HG02973 (cell line): ENCODE results near the gene DDX28.
A peak's percentile ranks its signal among the peaks of the same experiment; 100 is the strongest.
"Not testable (repeated sequence)": the region's sequence is repeated elsewhere in the genome, so short reads cannot be mapped to it uniquely, and the experiment has no call there.

Source experiments
- ATAC-seq: cut with Tn5 transposase; IDR thresholded peaks from one replicate; pipeline ENCODE4 v1.9.1; 2021; ENCODE audit warnings: moderate library complexity; ENCODE audit not compliant: unreplicated experiment

The DDX28 gene

DNA sequence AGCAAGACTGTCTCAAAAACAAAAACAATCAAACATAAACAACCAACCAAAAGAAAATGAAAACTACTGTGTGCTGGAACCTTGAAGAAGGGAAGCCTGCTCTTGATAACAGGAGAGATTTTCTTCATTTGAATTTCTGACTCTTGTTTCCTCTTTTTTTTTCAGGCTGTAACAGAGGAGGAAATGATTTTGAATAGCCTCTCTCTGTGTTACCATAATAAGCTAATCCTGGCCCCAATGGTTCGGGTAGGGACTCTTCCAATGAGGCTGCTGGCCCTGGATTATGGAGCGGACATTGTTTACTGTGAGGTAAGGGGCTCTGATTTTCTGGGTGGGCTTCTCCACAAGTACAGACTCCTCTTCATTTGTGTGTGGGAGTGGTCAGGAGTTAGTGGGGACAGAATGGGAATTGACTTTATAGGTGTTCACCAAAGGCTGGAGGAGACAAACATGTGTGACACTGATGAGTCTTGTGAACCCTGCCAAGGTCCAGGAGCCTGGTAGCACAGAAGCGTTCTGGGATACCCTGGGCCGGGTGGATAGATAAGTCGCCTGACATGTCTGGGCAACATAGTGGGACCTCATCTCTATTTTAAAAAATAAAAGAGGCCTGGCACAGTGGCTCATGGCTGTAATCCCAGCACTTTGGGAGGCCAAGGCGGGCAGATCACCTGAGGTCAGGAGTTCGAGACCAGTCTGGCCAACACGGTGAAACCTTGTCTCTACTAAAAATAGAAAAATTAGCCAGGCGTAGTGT, 15.0 kb upstream of the DDX28 start:
- ATAC-seq: no peak

- ATAC-seq: no peak
Observed at GRCh38 chr16:68035227-68035626, 12.2 kb upstream of the DDX28 start.

DNA sequence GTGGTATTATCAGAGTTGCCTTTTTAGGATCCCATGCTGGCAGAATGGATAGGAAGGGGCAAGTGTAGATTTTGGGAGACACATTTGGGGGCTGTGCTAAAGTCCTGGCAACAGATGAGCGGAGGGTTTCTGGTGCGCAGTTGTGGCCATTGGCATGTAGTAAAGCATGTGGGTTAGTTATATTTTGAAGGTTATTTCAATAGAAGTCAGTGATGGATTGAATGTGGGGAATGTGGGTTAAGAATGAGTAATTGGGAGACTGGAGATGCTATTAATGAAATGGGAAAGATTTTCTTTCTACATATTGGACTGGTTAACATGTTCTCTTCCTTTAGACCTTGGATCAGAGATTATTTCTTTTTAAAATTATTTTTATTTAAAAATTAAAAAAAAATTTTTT, 10.1 kb upstream of the DDX28 start:
- no peak for ATAC-seq

DNA sequence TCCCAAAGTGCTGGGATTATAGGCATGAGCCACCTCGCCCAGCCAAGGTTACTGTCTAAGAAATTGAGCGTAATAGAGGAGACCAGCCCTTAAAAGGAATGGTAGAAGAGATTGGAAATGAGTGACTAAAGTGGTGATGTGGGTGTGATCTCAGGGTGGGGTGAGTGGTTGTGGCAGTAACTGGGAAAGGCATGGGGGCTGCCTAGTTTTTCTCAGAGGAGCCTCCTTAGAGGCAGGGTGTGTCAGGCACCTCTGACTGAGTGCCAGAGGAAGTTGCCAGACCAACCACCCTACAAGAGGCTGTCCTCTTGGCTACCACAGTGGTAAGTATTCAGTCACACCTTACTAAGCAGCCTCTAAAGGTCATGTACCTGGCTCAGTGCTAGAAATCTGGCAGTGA, 8.9 kb upstream of the DDX28 start:
- no peak for ATAC-seq

GRCh38 chr16:68030108-68030507, 7.1 kb upstream of the DDX28 start:
- not testable (repeated sequence) for ATAC-seq

GRCh38 chr16:68028996-68029395, 6.0 kb upstream of the DDX28 start:
- ATAC-seq: no peak

DNA sequence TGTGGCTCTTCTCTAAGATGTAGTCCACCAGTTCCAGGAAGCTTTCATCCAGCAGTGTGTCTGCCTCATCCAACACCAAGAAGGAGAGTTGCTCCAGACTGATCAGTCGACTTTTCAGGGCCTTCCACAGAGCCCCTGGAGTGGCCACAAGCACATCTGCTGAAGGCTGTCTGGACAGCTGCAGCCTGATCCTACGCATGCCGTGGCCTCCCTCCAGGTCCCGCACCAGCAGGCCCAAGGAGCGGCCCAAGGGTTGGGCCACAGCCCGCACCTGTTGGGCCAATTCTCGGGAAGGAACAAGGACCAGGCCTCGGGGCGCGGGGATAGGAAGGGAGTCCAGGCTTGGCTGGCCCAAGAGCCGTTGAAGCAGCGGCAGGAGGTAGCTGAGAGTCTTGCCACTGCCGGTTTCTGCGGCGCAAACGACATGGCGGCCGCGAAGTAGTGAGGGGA, 729 bp downstream of the DDX28 start:
- peak; percentile 8 for ATAC-seq

DNA sequence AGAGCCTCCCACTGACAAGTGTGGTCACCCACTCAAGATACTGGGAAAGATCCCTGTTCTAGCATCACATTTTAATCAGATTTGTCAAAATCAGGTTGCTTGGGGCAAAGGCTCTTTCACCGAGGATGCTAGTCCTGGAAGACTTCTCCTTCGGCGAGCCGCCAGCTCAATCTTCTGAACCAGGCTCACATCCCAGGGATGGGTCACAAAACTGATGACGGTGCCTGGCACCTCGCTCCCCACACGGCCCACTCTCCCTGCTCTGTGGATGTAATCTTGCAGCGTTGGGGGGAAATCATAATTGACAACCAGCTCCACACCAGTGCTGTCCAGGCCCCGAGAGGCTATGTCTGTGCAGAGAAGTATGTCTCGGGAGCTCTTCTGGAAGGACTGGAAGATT, 1.5 kb downstream of the DDX28 start:
- no peak for ATAC-seq

GRCh38 chr16:68019167-68019680, 3.8 kb downstream of the DDX28 start:
- no peak for ATAC-seq

- ATAC-seq: no peak
Observed at GRCh38 chr16:68015681-68016080, 7.4 kb downstream of the DDX28 start, which contains the start of gene DPEP2NB. Gene DPEP2NB, minus strand, starts transcription at chr16:68015911. Its CDS starts 141 bp downstream, at chr16:68015770.

- no peak for ATAC-seq
Observed at GRCh38 chr16:68013440-68013839, 9.6 kb downstream of the DDX28 start.

DNA sequence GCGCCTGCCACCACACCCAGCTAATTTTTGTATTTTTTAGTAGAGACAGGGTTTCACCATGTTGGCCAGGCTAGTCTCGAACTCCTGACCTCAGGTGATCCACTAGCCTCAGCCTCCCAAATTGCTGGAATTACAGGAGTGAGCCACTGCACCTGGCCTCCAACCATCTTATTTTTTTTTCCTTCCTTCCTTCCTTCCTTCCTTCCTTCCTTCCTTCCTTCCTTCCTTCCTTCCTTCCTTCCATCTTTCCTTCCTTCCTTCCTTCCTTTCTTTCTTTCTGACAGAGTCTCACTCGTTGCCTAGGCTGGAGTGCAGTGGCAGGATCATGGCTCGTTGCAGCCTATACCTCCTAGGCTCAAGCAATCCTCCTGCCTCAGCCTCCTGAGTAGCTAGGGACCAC, 13.2 kb downstream of the DDX28 start:
- ATAC-seq: not testable (repeated sequence)

DNA sequence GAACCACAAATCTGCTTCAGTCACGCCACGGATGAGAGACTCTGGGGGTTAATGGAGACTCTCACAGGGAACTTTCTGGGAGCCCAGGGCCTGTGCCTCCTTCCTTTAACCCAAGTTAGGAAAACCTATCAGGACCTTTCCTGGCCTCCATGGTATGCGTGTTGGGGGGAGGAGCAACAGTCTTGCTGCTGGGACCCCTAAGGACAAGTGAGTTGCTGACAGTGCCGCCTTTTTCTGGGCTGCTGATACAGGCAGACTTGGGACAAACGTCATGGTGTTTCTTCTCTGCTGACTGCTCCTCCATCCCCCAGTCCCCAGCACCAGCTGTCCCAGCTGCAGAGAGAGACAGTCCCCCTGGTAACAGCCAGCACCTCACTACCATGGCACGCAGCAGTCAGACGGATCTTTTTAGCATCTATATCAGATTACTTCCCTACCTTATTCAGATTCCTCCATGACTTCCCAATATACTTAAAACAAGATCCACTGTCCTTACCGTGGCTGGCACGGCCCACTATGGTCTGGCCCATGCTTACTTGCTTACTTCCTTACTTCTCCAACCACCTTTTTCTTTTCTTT, 13.8 kb downstream of the DDX28 start:
- ATAC-seq: no peak

GRCh38 chr16:68005786-68006286, 17.2 kb downstream of the DDX28 start:
- ATAC-seq: no peak

- no peak for ATAC-seq
Observed at GRCh38 chr16:68005211-68005610, 17.8 kb downstream of the DDX28 start.

GRCh38 chr16:68003031-68003430, 20.0 kb downstream of the DDX28 start:
- no peak for ATAC-seq

- ATAC-seq: no peak
Observed at GRCh38 chr16:68000450-68000849, 22.6 kb downstream of the DDX28 start.

- no peak for ATAC-seq
Observed at GRCh38 chr16:67999985-68000384, 23.0 kb downstream of the DDX28 start.

DNA sequence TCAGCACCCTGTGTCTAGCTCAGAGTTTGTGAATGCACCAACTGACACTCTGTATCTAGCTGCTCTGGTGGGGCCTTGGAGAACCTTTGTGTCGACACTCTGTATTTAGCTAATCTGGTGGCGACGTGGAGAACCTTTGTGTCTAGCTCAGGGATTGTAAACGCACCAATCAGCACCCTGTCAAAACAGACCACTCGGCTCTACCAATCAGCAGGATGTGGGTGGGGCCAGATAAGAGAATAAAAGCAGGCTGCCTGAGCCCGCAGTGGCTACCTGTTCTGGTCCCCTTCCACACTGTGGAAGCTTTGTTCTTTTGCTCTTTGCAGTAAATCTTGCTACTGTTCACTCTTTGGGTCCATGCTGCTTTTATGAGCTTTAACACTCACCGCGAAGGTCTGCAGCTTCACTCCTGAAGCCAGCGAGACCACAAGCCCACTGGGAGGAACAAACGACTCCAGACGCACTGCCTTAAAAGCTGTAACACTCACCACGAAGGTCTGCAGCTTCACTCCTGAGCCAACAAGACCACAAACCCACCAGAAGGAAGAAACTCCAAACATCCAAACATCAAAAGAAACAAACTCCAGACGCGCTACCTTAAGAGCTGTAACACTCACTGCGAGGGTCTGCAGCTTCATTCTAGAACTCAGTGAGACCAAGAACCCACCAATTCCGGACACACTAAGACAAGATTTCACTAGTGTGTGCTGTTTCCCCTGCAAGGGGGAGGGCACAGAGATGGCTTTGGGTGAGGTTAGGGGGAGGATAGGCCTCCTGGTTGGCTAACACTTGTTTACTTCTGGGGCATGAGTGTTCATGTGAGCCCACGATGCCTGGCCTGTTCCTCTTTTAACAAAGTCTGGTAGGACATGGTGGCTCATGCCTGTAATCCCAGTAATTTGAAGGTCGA, 24.0 kb downstream of the DDX28 start, which contains the start of gene DPEP2:
DPEP2 (minus strand) TSS at position 706 of the 910 bp plus-strand sequence. CDS start 6,272 bp downstream, outside the sequence.
- not testable (repeated sequence) for ATAC-seq

- not testable (repeated sequence) for ATAC-seq
Observed at GRCh38 chr16:67998231-67998778, 24.7 kb downstream of the DDX28 start.

- no peak for ATAC-seq
Observed at GRCh38 chr16:67996666-67997065, 26.4 kb downstream of the DDX28 start.
